B cell (primary cell): ENCODE results near the gene BROX. TPM values are rescaled to one million over a fixed set of nuclear protein-coding genes. Genes with fewer than 3 reads are reported as not detected.

Experiments
- ATAC-seq: fragments of 200-7000 bp; cut with Tn5 transposase; one replicate; pipeline ENCODE4 v1.10.0; 2021; ENCODE audit warnings: low read depth, mild to moderate bottlenecking, moderate number of reproducible peaks, moderate library complexity
- CTCF ChIA-PET: fragments of 350-600 bp; sonication (Branson Sonifier 250); formaldehyde crosslinking; loops from one replicate; lab custom pipeline; 2021; ENCODE audit warnings: antibody characterized with exemption, inconsistent platforms; lab: Charles Lee
- POLR2A ChIA-PET: fragments of 350-600 bp; sonication (Branson Sonifier 250); formaldehyde crosslinking; loops from one replicate; lab custom pipeline; 2021; ENCODE audit warnings: antibody characterized with exemption; lab: Charles Lee
- DNase-seq: peaks from one replicate; pipeline ENCODE4 v3.0.0; 2013
- H2AFZ ChIP-seq: 2 replicates; pipeline ENCODE4 v1.6.1; 2012; ENCODE audit warnings: mild to moderate bottlenecking, low read depth, low read length; ENCODE audit not compliant: insufficient read depth, poor library complexity, severe bottlenecking
- H3K27ac ChIP-seq, 2 donors: 1 replicate in 1 of 2; 2 replicates in 1 of 2; pipeline ENCODE4 v1.5.1; 2012 to 2013; ENCODE audit warnings: low read length in 2 of 2, mild to moderate bottlenecking in 2 of 2, moderate library complexity in 1 of 2
- H3K27me3 ChIP-seq, 4 experiments: fragments of 200-600 bp in 1 of 4; sonication (generic) in 1 of 4; replicated peaks in 1 of 4; 1 replicate in 2 of 4; 2 replicates in 2 of 4; pipeline versions ENCODE4 v1.6.1 to v1.7.0; 2013 to 2016; ENCODE audit warnings: low read length in 3 of 4, mild to moderate bottlenecking in 2 of 4, mixed read lengths in 1 of 4, moderate library complexity in 1 of 4; ENCODE audit not compliant: insufficient read depth in 4 of 4, control insufficient read depth in 3 of 4; ENCODE audit errors: control extremely low read depth in 1 of 4
- H3K36me3 ChIP-seq, 2 experiments: replicated peaks in 1 of 2; 1 replicate in 1 of 2; 2 replicates in 1 of 2; pipeline versions ENCODE4 v1.6.1 to v1.7.1; 2013; ENCODE audit warnings: low read length in 1 of 2; ENCODE audit not compliant: insufficient read depth in 2 of 2, control insufficient read depth in 1 of 2; ENCODE audit errors: control extremely low read depth in 1 of 2, extremely low read depth in 1 of 2
- H3K4me1 ChIP-seq, 2 donors: fragments of 200-600 bp in 1 of 2; sonication (generic) in 1 of 2; 1 replicate in 1 of 2; 2 replicates in 1 of 2; pipeline versions ENCODE4 v1.5.1 to v1.6.1; 2013 to 2017; ENCODE audit warnings: low read length in 2 of 2; ENCODE audit not compliant: control insufficient read depth in 2 of 2, insufficient read depth in 2 of 2
- H3K4me2 ChIP-seq: replicated peaks from 2 replicates; pipeline ENCODE3; 2012; ENCODE audit warnings: mild to moderate bottlenecking, low read depth, low read length; ENCODE audit not compliant: poor library complexity, severe bottlenecking
- H3K4me3 ChIP-seq, 5 experiments: fragments of 200-600 bp in 1 of 5; sonication (generic) in 1 of 5; 1 replicate in 3 of 5; 2 replicates in 2 of 5; pipeline versions ENCODE4 v1.5.1 to v1.7.0; 2011 to 2016; ENCODE audit warnings: low read length in 4 of 5, mild to moderate bottlenecking in 4 of 5, low read depth in 2 of 5, control low read depth in 1 of 5, moderate library complexity in 1 of 5; ENCODE audit not compliant: insufficient read depth in 1 of 5; ENCODE audit errors: control extremely low read depth in 1 of 5, extremely low read depth in 1 of 5
- H3K79me2 ChIP-seq: fragments of 200-600 bp; sonication (generic); one replicate; pipeline ENCODE4 v1.6.0; 2016; ENCODE audit warnings: low read length; ENCODE audit not compliant: control insufficient read depth, insufficient read depth
- H3K9ac ChIP-seq: fragments of 200-600 bp; sonication (generic); 2 replicates; pipeline ENCODE4 v1.6.1; 2017; ENCODE audit warnings: mild to moderate bottlenecking, low read length, moderate library complexity
- H3K9me3 ChIP-seq, 3 donors: one replicate each; pipeline versions ENCODE4 v1.6.1 to v1.7.1; 2013; ENCODE audit warnings: low read length in 2 of 3; ENCODE audit not compliant: control insufficient read depth in 2 of 3, insufficient read depth in 1 of 3; ENCODE audit errors: control extremely low read depth in 1 of 3
- H4K20me1 ChIP-seq: 2 replicates; pipeline ENCODE4 v1.6.0; 2012; ENCODE audit warnings: mild to moderate bottlenecking, low read length; ENCODE audit not compliant: insufficient read depth, control insufficient read depth, poor library complexity, severe bottlenecking
- H3K27ac Mint-ChIP-seq: one replicate; pipeline ENCODE4 v1.8.0; 2021; ENCODE audit warnings: mixed read lengths
- H3K27me3 Mint-ChIP-seq: one replicate; pipeline ENCODE4 v1.8.0; 2021; ENCODE audit warnings: mixed read lengths
- H3K4me1 Mint-ChIP-seq: one replicate; pipeline ENCODE4 v1.8.0; 2021; ENCODE audit warnings: mixed read lengths
- H3K4me3 Mint-ChIP-seq: one replicate; pipeline ENCODE4 v1.8.0; 2021; ENCODE audit warnings: mixed read lengths
- H3K9me3 Mint-ChIP-seq: one replicate; pipeline ENCODE4 v1.8.0; 2022; ENCODE audit warnings: mixed read lengths; ENCODE audit not compliant: insufficient read depth
- EZH2 ChIP-seq: IDR thresholded peaks from 2 replicates; pipeline ENCODE4 v1.6.1; 2012; ENCODE audit warnings: borderline replicate concordance, low read depth, mild to moderate bottlenecking, moderate library complexity, low read length; ENCODE audit not compliant: insufficient read depth, poor library complexity, severe bottlenecking
- WGBS: methylation state at CpG from one replicate; pipeline ENCODE4 v1.1.5; 2013; ENCODE audit warnings: missing lambda C conversion rate; ENCODE audit not compliant: insufficient coverage; 5-methylcytosine and 5-hydroxymethylcytosine counted together
- intact Hi-C: fragments of 100-400 bp; cut with micrococcal nuclease; formaldehyde crosslinking; loops from one replicate; pipeline ENCODE4 v1.10.0; 2022
- polyA plus RNA-seq: library from polyadenylated mRNA; depleted of rRNA; stranded (reverse); fragments of >200 nt; gene quantifications from 2 replicates; pipeline ENCODE4 v1.2.3, GENCODE V29; 2012
- total RNA-seq, 2 donors: library from RNA; stranded (reverse); fragments of 120-200 nt in 1 of 2; gene quantifications; 1 replicate in 1 of 2; 2 replicates in 1 of 2; pipeline versions ENCODE4 v1.2.3 to v1.2.4, GENCODE V29; 2013 to 2022
- TF ChIP-seq, protein P1 (sequence below): fragments of 200-600 bp; IDR thresholded peaks from one replicate; pipeline ENCODE4 v1.8.0; 2022; ENCODE audit warnings: antibody characterized with exemption, mild to moderate bottlenecking

Gene BROX
- total and polyA plus RNA-seq, 2 donors (not counting 1 experiment from before 2014, with no cell fraction given): 8.7 to 57.8 TPM

DNA sequence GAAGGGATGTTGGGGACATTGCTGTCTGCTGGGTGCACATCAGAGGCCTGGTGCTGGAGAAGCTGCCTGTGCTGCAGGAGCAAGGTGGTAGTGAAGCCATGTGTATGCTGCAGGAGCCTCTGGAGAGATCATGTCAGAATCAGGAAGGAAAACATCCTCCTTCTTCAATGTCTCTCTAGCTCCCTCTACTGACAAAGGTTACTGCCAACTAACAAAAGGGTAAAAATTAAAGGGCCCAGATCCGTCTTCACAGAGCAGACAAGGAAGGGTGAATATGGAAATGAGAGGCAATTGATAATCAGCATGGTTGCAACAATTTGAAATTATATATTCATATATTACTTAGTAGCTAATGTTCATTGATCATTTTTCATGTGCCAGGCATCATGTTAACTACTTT is 56.8 kb downstream of the BROX start:
- no peaks in the 10 kb centered on the region for H3K27me3 ChIP-seq
- ChIA-PET POLR2A (interaction anchor here (4.7 kb wide), 1 partner anchor 18 kb away, joined by 19 read pairs; no protein-coding TSS in a partner anchor), CTCF (interaction anchor here (0.8 to 2.0 kb wide), 8 partner anchors 12 to 56 kb away, joined by 3 to 8 read pairs (median 4); partner anchors contain the start of genes BROX and FAM177B)
- intact Hi-C loops: no loop called here
- no peak overlapping the region for H2AFZ ChIP-seq
- H4K20me1 ChIP-seq: no peaks in the 10 kb centered on the region
- TF ChIP-seq EZH2: no peak
- TF ChIP-seq, protein P1, sequence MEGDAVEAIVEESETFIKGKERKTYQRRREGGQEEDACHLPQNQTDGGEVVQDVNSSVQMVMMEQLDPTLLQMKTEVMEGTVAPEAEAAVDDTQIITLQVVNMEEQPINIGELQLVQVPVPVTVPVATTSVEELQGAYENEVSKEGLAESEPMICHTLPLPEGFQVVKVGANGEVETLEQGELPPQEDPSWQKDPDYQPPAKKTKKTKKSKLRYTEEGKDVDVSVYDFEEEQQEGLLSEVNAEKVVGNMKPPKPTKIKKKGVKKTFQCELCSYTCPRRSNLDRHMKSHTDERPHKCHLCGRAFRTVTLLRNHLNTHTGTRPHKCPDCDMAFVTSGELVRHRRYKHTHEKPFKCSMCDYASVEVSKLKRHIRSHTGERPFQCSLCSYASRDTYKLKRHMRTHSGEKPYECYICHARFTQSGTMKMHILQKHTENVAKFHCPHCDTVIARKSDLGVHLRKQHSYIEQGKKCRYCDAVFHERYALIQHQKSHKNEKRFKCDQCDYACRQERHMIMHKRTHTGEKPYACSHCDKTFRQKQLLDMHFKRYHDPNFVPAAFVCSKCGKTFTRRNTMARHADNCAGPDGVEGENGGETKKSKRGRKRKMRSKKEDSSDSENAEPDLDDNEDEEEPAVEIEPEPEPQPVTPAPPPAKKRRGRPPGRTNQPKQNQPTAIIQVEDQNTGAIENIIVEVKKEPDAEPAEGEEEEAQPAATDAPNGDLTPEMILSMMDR: no peak
- H3K9me3 ChIP-seq: peaks cover 3 to 16% (median 10%) of the 10 kb centered on the region in 3 donors
- peaks cover 36 to 46% of the 10 kb centered on the region in 2 donors for H3K4me1 ChIP-seq
- H3K27ac ChIP-seq: no peak overlapping the region
- Mint-ChIP-seq H3K4me3 (no peak overlapping the region), H3K9me3 (peaks cover 8% of the 10 kb centered on the region), H3K27ac (peak overlapping the region; percentile 41), H3K27me3 (no peaks in the 10 kb centered on the region), H3K4me1 (peaks cover 52% of the 10 kb centered on the region)
- H3K79me2 ChIP-seq: peaks cover 4% of the 10 kb centered on the region
- H3K4me2 ChIP-seq: no peak overlapping the region
- DNase-seq (no peak), ATAC-seq (no peak)
- no CpG with 5 or more reads among the region's 1 CpG for WGBS
- H3K4me3 ChIP-seq: no peak overlapping the region
- no peak overlapping the region for H3K9ac ChIP-seq
- H3K36me3 ChIP-seq: peaks cover 6% of the 10 kb centered on the region in 2 experiments

DNA sequence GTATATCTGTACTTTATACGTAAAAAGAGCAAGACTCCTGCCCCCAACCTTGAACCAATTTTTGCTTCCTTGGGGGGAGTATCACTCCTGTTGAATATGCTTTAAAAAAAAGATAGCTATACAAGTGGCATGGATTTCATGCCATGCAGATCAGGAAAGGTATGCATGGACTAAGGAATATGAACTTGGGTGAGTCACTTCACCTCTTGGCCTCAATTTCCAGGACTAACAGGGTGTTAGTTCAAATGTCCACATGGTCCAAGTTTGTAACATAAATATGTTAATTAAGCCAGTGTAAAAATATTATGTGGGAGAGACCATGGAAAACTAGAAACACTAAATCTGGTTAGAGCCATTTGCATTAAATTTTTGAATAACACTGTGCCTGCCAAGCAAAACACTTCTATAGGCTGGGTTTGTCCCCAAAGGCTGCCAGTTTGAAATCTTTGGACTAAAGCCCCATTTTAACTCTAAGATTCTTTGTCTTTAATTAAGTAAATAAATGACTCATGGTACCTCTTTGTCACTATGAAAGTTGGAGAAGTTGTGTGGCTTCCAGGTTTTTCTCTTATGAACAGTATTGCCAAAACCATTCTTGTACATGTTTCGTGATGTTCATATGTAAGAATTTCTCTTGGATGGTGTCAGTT is 57.7 kb downstream of the BROX start:
- CTCF ChIA-PET: interaction anchor here (0.6 to 1.9 kb wide), 5 partner anchors 13 to 1981 kb away, joined by 4 to 5 read pairs (median 5); partner anchors contain the start of gene FAM177B
- no peak for DNase-seq
- WGBS: no CpG with 5 or more reads among the region's 2 CpGs
- Histone ChIP-seq H3K36me3 (peaks cover 6% of the 10 kb centered on the region in 2 experiments), H3K9me3 (peaks cover 3 to 16% (median 10%) of the 10 kb centered on the region in 3 donors), H4K20me1 (no peaks in the 10 kb centered on the region), H3K27ac (peak overlapping the region in 1 of 2 donors; percentile 26), H3K4me2 (no peak overlapping the region), H3K79me2 (peaks cover 4% of the 10 kb centered on the region), H3K4me1 (peaks cover 44 to 50% of the 10 kb centered on the region in 2 donors), H2AFZ (no peak overlapping the region), H3K27me3 (no peaks in the 10 kb centered on the region), H3K9ac (no peak overlapping the region), H3K4me3 (no peak overlapping the region)
- no peak for ATAC-seq
- TF ChIP-seq, protein P1: no peak
- TF ChIP-seq EZH2: no peak
- Mint-ChIP-seq H3K4me1 (peaks cover 59% of the 10 kb centered on the region), H3K9me3 (peaks cover 8% of the 10 kb centered on the region), H3K27me3 (no peaks in the 10 kb centered on the region), H3K27ac (peak overlapping the region; percentile 87), H3K4me3 (peak overlapping the region; percentile 34)
- intact Hi-C loops: no loop called here
- POLR2A ChIA-PET: interaction anchor here (4.7 kb wide), 1 partner anchor 19 kb away, joined by 19 read pairs; no protein-coding TSS in a partner anchor
